Stimulated activated CD4-positive, alpha-beta T cell treated with anti-CD3 and anti-CD28 coated beads, Interleukin-12 subunit alpha, Interleukin-12 subunit beta, amount 100 ng/mL, for 4 hours (primary cell): Measurements from ENCODE around the gene WBP1L.
"Not testable (repeated sequence)": the region's sequence is repeated elsewhere in the genome, so short reads cannot be mapped to it uniquely, and the experiment has no call there.

Experiments
- DNase-seq: peaks from one replicate; pipeline ENCODE4 v3.0.0-alpha.2; 2020

WBP1L gene

DNA sequence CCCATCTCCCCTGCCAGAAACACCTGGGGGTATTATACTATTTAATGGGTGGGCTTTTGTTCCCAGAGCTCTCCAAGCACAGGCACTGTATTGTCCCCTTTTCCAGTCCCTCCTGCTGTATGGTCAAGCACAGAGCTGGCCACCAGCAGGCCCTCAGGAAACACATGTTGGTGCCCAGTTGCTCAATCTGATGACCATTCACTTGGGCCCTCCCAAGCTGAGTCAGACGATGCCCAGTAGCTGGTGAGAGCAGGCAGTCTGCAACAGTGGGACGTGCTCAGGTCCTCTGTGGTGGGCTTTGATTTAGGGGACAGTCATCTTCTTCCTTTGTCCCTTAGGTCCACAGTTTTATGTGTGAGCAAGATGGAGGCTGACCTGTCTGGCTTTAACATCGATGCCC lies 17.5 kb upstream of the WBP1L start:
- DNase-seq, result no peak

DNA sequence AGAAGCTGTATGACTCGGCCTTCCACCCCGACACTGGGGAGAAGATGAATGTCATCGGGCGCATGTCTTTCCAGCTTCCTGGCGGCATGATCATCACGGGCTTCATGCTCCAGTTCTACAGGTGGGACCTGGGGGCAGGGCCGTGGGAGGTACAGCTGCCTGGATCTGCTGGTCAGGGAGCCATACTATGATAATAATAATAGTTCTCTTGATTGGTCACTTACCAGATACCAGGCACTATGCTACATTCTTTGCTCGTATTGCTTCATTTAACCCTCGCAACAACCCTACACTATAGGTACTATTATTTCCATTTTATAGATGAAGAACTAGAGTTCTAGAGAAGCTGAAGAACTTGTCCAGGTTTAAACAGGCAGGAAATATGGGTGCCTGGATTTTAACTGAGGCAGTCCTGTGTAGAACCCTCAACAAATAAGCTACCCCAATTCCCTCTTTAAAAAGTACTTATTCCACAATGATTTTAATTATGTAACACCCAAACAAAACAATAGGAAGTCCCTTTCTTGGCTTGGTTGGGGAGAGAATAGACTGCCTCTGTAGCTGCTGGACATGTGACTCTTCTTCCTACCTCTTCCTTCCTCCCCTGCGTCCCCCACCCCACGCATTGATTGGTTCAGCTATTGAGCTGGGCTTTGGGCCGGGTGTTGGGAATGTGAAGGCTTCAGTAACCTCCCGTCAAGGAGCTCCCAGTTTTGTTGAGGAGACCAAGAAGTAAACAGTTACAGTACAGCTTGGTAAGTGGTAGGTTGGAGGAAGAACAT lies 16.5 kb upstream of the WBP1L start:
- no peak for DNase-seq

DNA sequence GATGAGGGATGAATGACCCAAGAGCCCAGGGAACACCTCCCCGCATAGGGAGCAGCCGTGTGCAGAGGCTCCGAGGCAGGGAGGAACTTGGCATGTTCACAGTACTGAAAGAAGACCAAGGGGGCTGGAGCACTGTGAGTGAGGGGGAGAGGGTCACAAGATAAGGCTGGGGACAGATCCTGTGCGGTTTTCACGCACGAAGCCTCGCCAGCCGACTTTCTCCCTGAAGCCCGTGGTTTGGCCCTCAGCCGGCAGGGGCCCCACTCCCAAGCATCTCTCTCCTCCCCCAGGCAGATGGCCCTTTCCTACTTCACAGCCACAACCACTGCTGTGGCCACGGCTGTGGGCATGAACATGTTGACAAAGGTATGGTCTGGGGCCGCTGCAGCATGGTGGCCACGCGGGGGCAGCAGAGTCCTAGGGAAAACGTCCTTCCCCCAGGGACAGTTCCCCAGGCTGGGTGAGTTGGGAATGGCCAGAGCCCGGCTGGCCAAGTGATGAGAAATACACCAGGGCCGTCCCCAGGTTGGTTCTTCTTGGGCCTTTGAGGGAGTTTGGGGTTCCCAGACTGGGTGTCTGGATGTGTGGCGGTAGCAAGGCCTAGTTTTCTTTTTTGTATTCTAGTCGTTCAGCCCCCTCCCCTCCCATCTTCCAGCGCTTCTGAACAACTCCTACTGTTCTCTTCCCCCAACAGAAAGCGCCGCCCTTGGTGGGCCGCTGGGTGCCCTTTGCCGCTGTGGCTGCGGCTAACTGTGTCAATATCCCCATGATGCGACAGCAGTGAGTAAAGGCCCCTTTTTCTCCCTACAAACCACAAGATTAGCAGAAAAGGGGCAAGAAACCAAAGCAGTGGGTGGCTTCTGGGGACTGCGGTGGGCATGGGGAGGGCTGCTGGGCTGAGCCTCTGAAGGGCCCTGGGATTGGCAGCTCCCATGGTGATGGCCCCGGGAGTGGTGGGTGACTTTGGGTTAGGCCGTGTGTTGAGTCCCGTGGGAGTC lies 14.4 kb upstream of the WBP1L start:
- peak; percentile 46 for DNase-seq

DNA sequence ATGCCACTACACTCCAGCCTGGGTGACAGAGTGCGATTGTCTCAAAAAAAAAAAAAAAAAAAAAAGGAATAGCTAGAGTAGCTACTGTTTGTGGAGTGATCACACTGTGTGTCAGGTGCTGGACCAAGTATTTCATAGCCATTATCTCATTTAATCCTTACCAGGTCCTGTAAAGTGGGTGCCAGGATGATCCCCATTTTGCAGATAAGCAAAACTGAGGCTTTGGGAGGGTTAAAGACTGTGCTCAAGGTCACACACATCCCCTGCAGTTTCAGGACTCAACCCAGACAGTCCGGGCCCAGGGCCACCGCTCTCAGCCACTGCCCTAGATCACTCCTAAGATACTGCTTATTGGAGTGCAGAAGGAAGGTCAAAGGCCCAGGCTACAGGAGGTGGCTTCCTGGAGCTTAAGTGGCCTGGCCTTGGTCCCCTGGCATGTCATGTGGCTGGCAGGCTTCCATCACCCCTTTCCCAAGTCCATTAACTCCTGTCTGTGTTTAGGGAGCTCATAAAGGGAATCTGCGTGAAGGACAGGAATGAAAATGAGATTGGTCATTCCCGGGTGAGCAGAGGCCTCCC lies 12.4 kb upstream of the WBP1L start:
- DNase-seq, result no peak

DNA sequence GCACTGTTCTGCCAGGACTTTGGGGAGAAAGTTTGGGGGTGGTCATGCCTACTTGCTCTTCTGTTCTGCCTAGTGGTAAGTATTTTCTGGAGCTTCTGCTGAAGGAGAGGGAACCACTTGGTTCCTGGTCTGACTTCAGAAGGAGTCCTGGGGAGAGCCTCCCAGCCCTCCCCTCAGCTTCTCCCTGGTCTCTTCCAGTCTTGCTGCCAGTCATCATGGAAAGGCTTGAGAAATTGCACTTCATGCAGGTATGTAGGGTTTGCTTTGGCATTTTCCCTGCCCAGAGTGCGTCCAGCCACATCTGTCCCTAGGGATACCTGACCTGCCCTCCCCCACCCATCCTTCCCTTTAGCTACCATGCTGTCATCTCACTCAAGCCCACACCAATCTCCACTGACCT lies 11.1 kb upstream of the WBP1L start:
- no peak for DNase-seq

DNA sequence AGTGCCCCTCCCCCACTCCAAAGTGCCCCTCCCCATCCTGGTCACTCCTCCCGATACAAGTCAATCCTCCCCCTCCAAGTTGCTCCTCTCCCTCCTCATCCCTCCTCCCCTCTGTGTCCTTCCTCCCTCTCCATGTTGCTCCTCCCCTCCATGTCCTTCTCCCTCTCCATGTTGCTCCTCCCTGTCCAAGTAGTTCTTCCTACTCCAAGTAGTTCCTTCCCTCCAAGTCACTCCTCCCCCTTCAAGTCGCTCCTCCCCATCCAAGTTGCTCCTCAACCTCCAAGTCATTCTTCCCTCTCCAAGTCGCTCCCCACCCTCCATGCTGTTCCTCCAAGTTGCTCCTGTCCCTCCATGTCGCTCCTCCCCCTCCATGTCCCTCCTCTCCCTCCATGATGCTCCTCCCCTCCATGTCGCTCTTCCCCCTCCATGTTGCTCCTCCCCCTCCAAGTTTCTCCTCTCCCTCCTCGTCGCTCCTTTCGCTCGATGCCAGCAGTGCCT lies 8.6 kb upstream of the WBP1L start:
- DNase-seq, result no peak

DNA sequence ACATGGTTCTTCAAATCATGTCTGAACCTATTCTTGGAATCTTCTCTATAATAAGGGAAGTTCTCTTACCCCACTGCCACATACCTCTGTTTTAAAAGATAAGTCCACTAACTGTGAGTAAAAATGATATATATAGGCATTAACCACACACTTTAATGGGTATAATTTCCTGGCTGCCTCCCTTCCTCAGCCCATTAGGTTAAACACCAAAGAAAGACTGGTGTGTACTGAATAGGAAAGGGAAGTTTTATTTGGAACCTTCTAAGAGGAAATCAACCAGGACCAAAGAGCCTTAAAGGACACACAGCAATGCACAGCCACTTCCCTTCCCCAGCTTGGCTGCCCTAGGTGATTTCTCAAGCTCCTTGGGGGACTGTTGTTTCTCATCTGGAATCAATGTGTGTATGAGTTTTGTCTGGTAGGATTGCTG lies 5.0 kb upstream of the WBP1L start:
- no peak for DNase-seq

DNA sequence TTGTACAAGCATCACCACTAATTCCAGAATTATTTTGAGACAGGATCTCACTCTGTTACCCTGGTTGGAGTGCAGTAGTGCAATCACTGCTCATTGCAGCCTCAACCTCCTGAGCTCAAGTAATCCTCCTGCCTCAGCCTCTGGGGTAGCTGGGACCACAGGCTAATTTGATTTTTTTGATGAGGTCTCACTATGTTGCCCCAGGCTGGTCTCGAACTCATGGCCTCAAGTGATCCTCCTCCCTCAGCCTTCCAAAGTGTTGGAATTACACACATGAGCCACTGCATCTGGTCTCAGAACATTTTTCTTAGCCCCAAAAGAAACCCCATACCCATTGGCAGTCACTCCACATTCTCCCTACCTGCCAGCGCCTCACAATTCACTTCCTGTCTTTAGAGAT lies 3.5 kb upstream of the WBP1L start:
- DNase-seq, result no peak

DNA sequence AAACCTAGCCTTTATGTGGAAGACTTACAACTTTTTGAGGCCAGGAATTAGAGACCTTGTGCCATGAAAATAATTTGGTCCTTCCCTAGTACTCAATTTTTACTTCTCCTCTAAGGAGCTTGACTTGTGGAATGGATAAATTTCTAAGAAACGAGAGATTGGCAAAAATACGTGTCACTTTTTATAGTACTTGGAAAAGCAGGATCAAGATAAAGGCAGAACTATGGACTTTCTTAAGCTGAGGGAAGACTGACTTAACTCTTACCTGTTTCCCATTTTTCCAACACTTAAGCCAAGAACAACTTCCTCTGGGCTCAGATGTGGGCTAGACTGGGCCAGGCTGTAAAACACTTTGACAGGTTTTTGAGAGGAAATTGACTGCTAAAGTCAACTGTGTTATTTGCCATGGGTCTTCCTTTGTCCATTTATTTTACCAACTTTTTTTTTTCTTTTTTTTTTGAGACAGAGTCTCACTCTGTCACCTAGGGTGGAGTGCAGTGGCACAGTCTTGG lies 2.0 kb upstream of the WBP1L start:
- DNase-seq, result no peak

DNA sequence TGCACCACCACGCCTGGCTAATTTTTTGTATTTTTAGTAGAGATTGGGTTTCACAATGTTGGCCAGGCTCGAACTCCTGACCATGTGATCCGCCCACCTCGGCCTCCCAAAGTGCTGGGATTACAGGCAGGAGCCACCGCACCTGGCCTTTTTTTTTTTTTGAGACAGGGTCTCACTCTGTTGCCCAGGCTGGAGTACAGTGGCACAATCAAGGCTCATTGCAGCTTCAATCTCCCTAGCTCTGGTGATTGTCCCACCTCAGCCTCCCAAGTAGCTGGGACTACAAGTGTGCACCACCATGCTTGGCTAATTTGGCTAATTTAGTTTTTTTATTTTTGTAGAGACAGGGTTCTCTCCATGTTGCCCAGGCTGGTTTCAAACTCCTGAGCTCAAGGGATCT lies 1.4 kb upstream of the WBP1L start:
- DNase-seq, result not testable (repeated sequence)

DNA sequence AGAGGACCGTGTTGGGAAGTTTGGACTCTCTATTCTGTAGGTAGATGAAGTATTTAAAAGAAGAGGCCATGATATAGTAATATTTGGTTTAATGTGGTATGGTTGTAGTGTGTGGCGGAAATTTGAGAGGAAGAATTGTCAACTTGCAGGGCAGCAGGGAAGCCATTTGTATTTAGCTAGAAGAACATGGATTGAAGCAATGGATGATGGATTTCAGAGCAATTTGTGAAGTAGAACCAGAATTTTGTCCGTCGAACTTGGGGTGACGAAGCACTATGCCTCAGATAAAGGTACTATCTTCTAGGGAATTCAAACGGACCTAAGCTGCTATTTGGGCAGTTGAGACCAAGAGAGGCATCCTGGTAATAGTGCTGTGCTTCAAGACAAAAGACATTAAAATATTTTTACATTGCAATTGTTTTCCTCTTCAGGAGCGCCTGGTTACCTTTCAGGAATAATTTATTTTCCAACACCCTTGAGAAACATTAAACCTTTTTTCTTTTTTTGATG lies 615 bp upstream of the WBP1L start:
- no peak for DNase-seq

DNA sequence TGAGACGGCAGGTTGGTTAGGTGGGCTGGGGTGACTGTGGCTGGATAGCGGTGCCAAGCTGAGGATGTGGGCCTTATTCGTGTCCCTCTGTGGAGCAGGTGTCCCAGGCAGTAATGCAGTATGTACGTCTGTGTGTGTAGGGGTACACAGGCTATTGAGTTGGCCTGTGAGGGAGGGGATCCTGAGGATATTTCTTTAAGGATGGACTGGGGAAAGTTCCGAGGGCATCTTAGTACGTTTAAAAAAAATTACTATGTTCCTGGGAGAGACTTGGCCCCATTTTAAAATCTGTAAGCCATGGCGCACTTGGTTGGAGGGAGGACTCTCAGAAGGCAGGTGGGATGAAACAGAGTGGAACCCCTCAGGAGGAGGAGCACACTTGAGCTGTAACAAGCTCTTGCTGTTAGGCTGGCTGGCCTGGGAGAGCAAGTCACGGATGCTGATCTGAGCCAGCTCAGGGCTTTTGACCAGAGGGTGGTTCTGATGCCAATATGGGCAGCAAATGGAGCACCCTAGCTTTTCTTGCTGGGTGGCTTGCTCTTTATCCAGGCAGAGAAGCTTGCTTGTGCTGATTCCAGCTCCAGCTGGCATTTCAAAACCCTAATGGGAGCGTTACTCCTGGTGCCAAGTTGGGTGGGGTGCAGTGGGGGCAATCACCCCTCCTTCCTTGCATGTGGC lies 765 bp downstream of the WBP1L start:
- DNase-seq, result no peak

DNA sequence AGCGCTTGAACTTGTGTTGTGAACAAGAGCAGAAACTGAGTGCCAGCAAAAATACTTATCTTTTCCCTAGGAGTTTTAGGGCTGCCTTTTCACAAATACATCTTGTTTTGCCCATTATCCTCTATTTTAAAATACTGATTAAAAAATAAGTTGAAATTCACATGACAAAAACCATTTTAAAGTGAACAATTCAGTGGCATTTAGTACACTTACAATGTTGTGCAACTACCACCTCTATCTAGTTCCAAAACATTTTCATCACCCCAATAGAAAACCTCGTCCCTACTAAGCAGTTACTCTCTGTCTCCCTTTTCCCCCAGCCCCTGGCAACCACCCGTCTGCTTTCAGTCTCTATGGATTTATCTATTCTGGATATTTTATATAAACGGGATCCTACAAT lies 1.4 kb downstream of the WBP1L start:
- DNase-seq, result no peak

DNA sequence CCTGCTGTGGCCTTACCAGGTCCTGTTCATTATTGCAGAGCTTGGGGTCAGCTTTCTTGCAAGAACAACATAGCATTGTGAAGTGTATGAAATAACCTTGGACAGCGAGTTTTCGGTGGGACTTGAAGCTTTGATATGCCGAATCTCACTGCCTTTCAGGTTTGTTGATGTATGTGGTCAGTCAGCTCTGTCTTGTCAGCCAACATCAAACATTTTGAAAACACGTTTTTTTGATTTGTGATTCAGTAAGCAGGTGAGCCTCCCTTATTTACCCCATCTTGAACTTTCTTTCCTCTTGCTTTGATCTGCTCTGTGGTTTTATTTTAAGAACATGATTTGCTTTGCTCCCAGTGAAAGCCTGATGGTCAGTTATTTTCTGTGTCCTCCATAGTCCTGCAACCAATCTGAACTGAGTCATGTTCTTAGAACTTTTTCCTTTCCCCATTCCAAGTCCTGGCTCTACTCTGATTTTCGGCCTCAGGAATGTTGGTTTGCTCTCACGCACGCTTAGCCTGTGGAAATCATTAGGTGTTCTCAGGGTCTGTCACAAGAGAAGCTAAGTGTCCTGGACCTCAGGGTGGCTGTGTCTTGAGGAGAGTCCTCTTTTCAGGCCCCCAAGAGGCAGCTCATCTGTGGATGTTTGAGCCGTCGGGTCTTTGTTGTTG lies 8.7 kb downstream of the WBP1L start:
- DNase-seq, result no peak

DNA sequence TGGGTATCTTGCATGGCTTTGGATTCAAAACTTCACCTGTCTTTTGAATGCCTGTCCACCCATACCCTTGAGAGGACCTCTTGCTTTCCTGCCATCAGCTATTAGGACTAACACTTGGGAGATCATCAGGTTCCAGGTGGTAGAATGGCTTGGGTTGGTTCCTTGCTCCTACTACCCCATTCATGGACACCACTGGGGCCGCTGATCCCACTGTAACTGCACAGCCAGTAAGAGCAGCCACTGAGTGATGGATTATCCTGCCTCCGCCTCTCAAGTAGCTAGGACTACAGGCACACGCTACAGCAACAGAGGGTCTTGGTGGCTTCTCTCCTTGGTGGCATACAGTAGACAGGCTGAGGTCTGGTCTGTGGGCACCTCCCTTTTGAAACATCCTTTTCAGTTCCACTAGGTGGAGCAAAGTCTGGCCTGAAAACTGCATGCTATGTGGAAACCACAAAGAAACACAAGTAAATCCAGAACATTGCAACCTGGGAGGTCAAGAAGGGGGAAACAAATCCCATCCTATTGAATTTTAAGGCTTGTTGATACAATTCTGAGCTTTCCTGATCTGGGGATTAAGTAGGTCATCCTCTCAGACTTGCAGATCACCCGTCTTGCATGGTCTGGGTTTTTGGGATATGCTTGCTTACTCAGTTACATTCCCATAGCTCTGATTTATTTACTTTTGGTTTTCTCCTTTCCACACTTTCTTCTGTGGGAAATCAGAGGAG lies 9.4 kb downstream of the WBP1L start:
- no peak for DNase-seq

DNA sequence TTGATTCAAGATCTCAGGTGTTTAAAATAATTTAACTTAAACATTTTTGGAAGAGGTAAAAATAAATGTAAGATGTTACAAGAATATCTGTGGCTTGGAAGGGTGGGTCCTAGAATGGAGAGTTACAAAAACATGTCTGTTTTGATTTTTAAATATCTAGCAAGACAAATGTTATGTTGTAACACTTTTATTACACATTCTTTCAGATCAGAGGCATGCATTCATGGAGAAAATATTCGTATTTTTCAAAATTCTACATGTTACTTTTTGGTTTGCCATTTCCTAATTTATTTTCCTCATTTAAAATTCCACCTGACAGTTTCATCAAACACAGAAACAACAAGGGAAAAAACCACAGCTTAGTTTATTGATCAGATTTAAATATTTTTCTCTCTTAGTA lies 10.0 kb downstream of the WBP1L start:
- DNase-seq, result no peak

DNA sequence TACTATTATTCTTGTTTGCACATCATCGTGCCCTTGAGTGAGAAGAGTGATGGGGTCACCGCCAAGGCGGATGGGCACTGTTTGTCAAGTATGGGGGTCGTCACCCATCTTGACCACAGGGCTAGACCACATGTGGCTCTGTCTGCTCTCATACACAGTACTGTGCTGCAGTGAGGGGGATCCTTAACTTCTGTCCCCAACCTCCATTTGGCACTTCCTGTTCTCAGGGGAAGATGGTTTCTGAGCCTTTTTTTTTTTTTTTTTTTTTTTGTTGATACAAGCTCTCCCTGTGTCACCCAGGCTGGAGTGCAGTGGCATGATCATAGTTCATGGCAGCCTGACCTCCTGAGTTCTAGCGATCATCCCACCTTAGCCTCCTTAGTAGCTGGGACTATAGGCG lies 13.6 kb downstream of the WBP1L start:
- DNase-seq, result no peak

DNA sequence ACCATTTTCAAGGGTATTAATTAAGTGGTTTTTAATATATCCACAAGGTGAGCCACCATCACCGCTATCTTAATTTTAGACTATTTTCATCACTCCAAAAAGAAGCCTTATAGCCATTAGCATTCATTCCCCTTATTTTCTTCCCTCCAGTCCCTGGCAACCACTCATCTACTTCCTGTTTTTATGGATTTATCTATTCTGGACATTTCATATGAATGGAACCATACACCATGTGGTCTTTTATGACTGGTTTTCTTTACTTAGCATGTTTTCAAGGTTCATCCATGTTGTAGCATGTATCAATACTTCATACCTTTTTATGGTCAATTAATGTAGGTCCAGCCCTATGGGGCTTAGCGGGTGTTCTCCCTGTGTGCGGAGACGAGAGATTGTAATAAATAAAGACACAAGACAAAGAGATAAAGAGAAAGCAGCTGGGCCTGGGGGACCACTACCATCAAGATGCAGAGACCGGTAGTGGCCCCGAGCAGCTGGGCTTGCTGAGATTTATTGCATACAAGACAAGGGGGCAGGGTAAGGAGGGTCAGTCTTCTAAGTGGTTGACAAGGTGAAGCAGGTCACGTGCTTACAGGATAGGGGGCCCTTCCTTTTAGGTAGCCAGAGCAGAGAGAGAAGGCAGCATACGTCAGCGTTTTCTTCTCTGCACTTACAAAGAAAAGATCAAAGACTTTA lies 14.6 kb downstream of the WBP1L start:
- no peak for DNase-seq

DNA sequence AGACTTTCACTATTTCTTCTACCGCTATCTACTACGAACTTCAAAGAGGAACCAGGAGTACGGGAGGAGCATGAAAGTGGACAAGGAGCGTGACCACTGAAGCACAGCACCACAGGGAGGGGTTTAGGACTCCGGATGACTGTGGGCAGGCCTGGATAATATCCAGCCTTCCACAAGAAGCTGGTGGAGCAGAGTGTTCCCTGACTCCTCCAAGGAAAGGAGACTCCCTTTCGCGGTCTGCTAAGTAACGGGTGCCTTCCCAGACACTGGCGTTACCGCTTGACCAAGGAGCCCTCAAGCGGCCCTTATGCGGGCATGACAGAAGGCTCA lies 15.2 kb downstream of the WBP1L start:
- DNase-seq, result not testable (repeated sequence)

DNA sequence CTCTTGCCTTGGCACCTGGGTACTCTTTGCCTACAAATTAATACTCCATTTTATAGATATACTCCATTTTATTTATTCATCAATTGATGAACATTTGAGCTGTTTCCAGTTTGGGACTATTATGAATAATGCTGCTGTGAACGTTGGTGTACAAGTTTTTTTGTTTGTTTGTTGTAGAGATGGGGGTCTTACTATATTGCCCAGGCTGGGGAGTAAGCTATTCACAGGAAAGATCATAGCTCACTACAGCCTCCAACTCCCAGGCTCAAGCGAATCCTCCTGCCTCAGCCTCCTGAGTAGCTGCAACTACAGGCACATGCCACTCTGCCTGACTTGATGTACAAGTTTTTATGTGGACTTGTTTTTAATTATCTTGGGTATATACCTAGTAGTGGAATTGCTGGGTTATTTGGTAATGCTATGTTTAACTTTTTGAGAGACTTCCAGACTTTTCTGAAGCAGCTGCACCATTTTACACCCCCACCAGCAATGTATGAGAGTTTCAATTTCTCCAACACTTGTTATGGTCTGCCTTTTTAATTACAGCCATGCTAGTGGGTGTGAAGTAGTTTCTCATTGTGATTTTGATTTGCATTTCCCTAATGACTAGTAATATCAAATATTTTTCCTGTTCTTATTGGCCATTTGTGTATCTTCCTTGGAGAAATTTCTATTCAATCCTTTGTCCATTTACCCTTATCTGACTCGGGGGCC lies 15.9 kb downstream of the WBP1L start:
- no peak for DNase-seq
